Thyroid gland (tissue), 4 donors: ENCODE data around the gene LRCH1. TPM values are rescaled to one million over a fixed set of nuclear protein-coding genes. Genes with fewer than 3 reads are reported as not detected.

Experiments
- DNase-seq, 2 donors: peaks; one replicate each; pipeline ENCODE4 v3.0.0-alpha.2; 2019
- H3K27ac ChIP-seq, 3 donors: fragments of 200-600 bp; sonication (generic); 1 replicate in 2 of 3; 2 replicates in 1 of 3; pipeline ENCODE4 v1.5.1; 2016 to 2019; ENCODE audit warnings: mild to moderate bottlenecking in 1 of 3, moderate library complexity in 1 of 3
- H3K27me3 ChIP-seq: fragments of 200-600 bp; sonication (generic); one replicate; pipeline ENCODE4 v1.5.1; 2019
- H3K36me3 ChIP-seq, 2 donors: fragments of 200-600 bp; sonication (generic); one replicate each; pipeline ENCODE4 v1.5.1; 2016 to 2019
- H3K4me1 ChIP-seq, 2 donors: fragments of 200-600 bp; sonication (generic); one replicate each; pipeline ENCODE4 v1.5.1; 2017 to 2019
- H3K4me3 ChIP-seq, 3 donors: fragments of 200-600 bp; sonication (generic); replicated peaks in 1 of 3; 1 replicate in 2 of 3; 2 replicates in 1 of 3; pipeline ENCODE4 v1.5.1; 2016; ENCODE audit warnings: mild to moderate bottlenecking in 1 of 3
- H3K9me3 ChIP-seq: fragments of 200-600 bp; sonication (generic); one replicate; pipeline ENCODE4 v1.5.1; 2017
- POLR2A ChIP-seq, 2 donors: fragments of 450-650 bp; IDR thresholded peaks; one replicate each; pipeline ENCODE4 v1.6.1; 2017; ENCODE audit warnings: antibody characterized with exemption in 2 of 2, mild to moderate bottlenecking in 2 of 2, moderate library complexity in 1 of 2
- WGBS, 2 donors: methylation state at CpG; one replicate each; pipeline ENCODE4 v1.1.5; 2017; 5-methylcytosine and 5-hydroxymethylcytosine counted together
- intact Hi-C: fragments of 100-400 bp; cut with DNase I; formaldehyde crosslinking; loops from one replicate; pipeline ENCODE4 v1.15.1; 2023
- small RNA-seq: library from RNA; depleted of rRNA; stranded (forward); fragments of <200 nt; gene quantifications from one replicate; pipeline ENCODE3, GENCODE V24; 2016
- total RNA-seq, 4 donors: library from RNA; depleted of rRNA; stranded (reverse); fragments of >200 nt; gene quantifications; one replicate each; pipeline ENCODE4 v1.2.3, GENCODE V29; 2016
- TF ChIP-seq, protein P1 (sequence below), 6 experiments: fragments of 200-600 bp in 3 of 6; fragments of 450-650 bp in 3 of 6; sonication (generic) in 3 of 6; IDR thresholded peaks; one replicate each; pipeline ENCODE4 v1.5.1; 2016 to 2019; ENCODE audit warnings: antibody characterized with exemption in 6 of 6, mild to moderate bottlenecking in 2 of 6, inconsistent platforms in 1 of 6, moderate library complexity in 1 of 6

LRCH1 gene
- total RNA-seq, 4 donors from 2014 or later: 13.5 to 19.3 (median 15.9) TPM

DNA sequence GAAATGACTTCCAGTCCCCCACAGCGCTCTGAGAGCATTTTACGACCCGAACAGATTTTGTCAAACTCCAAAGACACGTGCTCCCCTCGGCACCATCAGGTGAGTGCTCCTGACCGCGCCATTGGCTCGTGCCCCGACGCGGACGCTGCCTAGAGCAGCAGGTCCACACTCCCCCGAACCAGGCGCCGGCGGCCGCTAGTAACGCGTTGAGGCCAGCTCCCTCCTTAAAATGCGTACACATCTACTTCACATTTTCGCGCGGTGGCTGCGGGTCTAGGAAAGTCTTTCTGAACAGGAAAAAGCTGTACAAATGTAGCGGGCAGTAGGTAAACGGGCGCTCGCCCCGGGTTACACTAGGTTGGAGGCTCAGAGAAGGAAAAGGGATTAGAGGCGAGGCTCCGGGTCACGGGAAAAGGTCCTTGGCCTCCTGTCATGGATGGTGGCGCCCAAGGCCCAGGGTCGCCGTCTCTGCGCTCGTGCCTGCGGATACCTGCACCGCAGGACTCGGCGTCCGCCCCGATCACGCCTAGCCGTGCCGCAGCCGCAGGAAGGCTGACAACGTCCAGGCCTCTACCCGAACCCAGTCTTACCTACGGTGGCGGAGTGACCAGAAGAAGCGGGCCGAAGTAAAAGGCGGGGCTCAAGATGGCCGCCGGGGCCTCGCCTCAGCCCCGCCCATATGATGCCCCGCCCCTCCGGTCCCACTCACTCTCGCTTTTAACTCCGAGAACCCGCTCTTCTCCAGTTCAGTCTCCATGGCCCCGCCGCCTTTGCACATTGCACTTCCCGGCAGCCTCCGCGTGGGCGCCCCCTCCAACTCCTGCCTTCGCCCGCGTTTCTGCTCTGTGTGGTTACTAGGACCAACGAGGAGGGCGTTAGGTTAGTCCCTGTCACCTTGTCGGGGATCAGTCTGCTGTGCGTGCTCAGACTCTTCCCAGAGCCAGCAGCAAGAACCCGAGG is 243.8 kb downstream of the LRCH1 start, which contains the start of gene ESD:
TSS of gene ESD (minus strand) at position 647 of the 960 bp plus-strand sequence. CDS start 5,748 bp downstream, outside the sequence.
- Histone ChIP-seq H3K4me3 (peak within 1 kb of the TSS; percentile 61 to 93 (median 76)), H3K36me3 (no peaks in the 10 kb centered on the region), H3K4me1 (peaks cover 31 to 32% of the 10 kb centered on the region in 2 donors), H3K27me3 (no peaks in the 10 kb centered on the region), H3K9me3 (no peaks in the 10 kb centered on the region), H3K27ac (peak within 1 kb of the TSS; percentile 92 to 97 (median 92))
- TF ChIP-seq, protein P1, sequence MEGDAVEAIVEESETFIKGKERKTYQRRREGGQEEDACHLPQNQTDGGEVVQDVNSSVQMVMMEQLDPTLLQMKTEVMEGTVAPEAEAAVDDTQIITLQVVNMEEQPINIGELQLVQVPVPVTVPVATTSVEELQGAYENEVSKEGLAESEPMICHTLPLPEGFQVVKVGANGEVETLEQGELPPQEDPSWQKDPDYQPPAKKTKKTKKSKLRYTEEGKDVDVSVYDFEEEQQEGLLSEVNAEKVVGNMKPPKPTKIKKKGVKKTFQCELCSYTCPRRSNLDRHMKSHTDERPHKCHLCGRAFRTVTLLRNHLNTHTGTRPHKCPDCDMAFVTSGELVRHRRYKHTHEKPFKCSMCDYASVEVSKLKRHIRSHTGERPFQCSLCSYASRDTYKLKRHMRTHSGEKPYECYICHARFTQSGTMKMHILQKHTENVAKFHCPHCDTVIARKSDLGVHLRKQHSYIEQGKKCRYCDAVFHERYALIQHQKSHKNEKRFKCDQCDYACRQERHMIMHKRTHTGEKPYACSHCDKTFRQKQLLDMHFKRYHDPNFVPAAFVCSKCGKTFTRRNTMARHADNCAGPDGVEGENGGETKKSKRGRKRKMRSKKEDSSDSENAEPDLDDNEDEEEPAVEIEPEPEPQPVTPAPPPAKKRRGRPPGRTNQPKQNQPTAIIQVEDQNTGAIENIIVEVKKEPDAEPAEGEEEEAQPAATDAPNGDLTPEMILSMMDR (IDR thresholded peaks at IDR 0.05): no peak
- TF ChIP-seq POLR2A (IDR thresholded peaks at IDR 0.05): peak in 1 of 2 donors; percentile 89
- 2% methylated on average over 53 to 61 of the region's 77 CpGs for WGBS, 2 donors
- intact Hi-C loops: no loop called here
- peak; percentile 94 to 95 for DNase-seq

DNA sequence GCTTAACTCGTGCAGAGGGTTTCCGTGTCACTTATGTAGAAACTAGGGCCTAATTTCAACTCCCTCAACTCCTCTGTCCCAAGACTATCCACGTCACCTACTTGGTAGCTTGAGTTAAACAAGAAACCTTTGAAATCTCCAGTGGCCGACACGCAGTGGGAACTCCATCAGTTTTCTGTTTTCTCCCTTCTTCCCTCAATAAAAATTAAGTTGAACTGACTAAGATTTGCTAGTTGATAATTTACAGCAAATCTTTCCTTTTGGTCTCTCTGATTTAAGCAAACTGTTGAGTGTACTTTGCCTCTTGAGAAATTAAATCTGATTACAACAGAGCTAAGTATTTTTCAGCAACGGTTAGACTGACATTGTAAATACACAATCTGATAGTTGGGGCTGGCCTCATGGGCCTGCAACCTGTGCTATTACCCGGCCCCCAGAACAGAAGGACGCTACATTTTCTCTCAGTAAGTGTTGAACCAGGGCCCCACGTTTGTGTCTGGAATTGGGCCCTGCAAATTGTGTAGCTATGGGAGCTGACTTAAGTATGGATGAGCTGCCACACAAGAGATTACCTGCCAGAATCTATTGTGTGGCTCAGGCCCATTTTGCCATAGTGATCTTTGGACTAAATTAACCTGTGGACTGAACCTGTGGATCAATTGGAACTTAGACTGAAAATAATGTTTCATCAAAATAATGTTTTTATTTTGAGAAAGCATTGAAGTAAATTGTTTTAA is 244.7 kb downstream of the LRCH1 start:
- Histone ChIP-seq H3K9me3 (no peaks in the 10 kb centered on the region), H3K27ac (peak overlapping the region; percentile 92 to 97 (median 92)), H3K4me1 (peaks cover 29 to 31% of the 10 kb centered on the region in 2 donors), H3K36me3 (no peaks in the 10 kb centered on the region), H3K4me3 (peak overlapping the region; percentile 61 to 93 (median 76)), H3K27me3 (no peaks in the 10 kb centered on the region)
- no peak for DNase-seq
- intact Hi-C loops: no loop called here
- WGBS, 2 donors: 60 to 68% methylated on average over 9 of the region's 9 CpGs
- TF ChIP-seq, protein P1 (IDR thresholded peaks at IDR 0.05): no peak
- TF ChIP-seq POLR2A (IDR thresholded peaks at IDR 0.05): no peak

- no peak overlapping the region for H3K4me3 ChIP-seq
- no peaks in the 10 kb centered on the region for H3K27me3 ChIP-seq
- no peak overlapping the region for H3K27ac ChIP-seq
- H3K9me3 ChIP-seq: no peaks in the 10 kb centered on the region
- peaks cover 20 to 25% of the 10 kb centered on the region in 2 donors for H3K4me1 ChIP-seq
- TF ChIP-seq, protein P1 (IDR thresholded peaks at IDR 0.05): no peak
- no peak for TF ChIP-seq POLR2A (IDR thresholded peaks at IDR 0.05)
- DNase-seq: no peak
- 91 to 93% methylated on average over 4 of the region's 4 CpGs for WGBS, 2 donors
- H3K36me3 ChIP-seq: no peaks in the 10 kb centered on the region
- intact Hi-C loops: no loop called here
These were observed 246.2 kb downstream of the LRCH1 start for GRCh38 chr13:46799139-46799538.

- DNase-seq: no peak
- TF ChIP-seq POLR2A (IDR thresholded peaks at IDR 0.05): no peak
- TF ChIP-seq, protein P1 (IDR thresholded peaks at IDR 0.05): no peak
- Histone ChIP-seq H3K4me1 (peaks cover 4 to 6% of the 10 kb centered on the region in 2 donors), H3K27me3 (no peaks in the 10 kb centered on the region), H3K36me3 (no peaks in the 10 kb centered on the region), H3K27ac (no peak overlapping the region), H3K9me3 (no peaks in the 10 kb centered on the region), H3K4me3 (no peak overlapping the region)
- 77 to 83% methylated on average over 1 of the region's 1 CpG for WGBS, 2 donors
- intact Hi-C loops: no loop called here
These were observed 248.9 kb downstream of the LRCH1 start for GRCh38 chr13:46801858-46802257.

Small RNAs within 50 kb of the gene (small RNA-seq; reads per million reads assigned to genes)
- gene AL359880.1: not detected

Other genes starting within 250 kb of the LRCH1 start
- gene RUBCNL, start 165.9 kb upstream of the LRCH1 start, total RNA-seq: 1 to 10 TPM; 1.7 to 4.2 (median 2.8) TPM
- 100 to 1,000 TPM; 142 to 177 (median 158) TPM for gene ESD, start 244.0 kb downstream of the LRCH1 start, total RNA-seq